Memory B cell (primary cell): ENCODE measurements around the gene PPP1R12B.
"Not testable (repeated sequence)": the region's sequence is repeated elsewhere in the genome, so short reads cannot be mapped to it uniquely, and the experiment has no call there.

Experiments used
- ATAC-seq: fragments of 150-1000 bp; cut with Tn5 transposase; 2 replicates; pipeline ENCODE4 v1.10.0; 2021; ENCODE audit warnings: low read depth, mild to moderate bottlenecking, moderate library complexity
- DNase-seq, 2 donors: peaks; one replicate each; pipeline ENCODE4 v3.0.0; 2022; ENCODE audit warnings: low spot score in 2 of 2
- H3K27ac Mint-ChIP-seq: one replicate; pipeline ENCODE4 v1.8.0; 2022; ENCODE audit warnings: mild to moderate bottlenecking, moderate library complexity, mixed read lengths
- H3K27me3 Mint-ChIP-seq: one replicate; pipeline ENCODE4 v1.8.0; 2022; ENCODE audit warnings: mixed read lengths
- H3K36me3 Mint-ChIP-seq: one replicate; pipeline ENCODE4 v1.8.0; 2022; ENCODE audit warnings: mild to moderate bottlenecking, mixed read lengths
- H3K4me1 Mint-ChIP-seq: one replicate; pipeline ENCODE4 v1.8.0; 2022; ENCODE audit warnings: mixed read lengths
- H3K4me3 Mint-ChIP-seq: one replicate; pipeline ENCODE4 v1.8.0; 2022; ENCODE audit warnings: mild to moderate bottlenecking, moderate library complexity, mixed read lengths
- H3K9me3 Mint-ChIP-seq: one replicate; pipeline ENCODE4 v1.8.0; 2022; ENCODE audit warnings: mixed read lengths

The PPP1R12B gene

DNA sequence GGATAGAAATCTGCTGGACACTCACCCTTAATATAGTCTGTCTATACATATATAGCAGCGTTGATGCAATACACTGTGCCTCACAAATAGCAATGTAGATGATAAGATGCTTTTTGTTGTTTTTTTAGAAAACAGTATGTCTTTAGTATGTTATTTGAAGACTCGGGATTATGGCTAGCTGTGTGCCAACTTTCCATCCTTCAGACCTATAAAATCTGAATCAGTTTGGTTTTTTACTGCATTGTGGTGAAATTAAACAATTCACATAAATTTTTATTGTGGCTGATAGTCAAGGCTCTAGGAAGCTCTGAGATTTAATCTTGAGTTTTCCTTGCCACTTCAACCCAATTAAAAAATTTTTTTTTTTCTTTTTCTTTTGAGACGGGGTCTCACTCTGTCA lies 170.4 kb downstream of the PPP1R12B start:
- not testable (repeated sequence) for H3K27ac Mint-ChIP-seq, H3K9me3 Mint-ChIP-seq, DNase-seq, H3K4me3 Mint-ChIP-seq, H3K27me3 Mint-ChIP-seq, H3K4me1 Mint-ChIP-seq, ATAC-seq
- peaks cover 13% of the 10 kb centered on the region for H3K36me3 Mint-ChIP-seq

GRCh38 chr1:202520129-202520856 lies 171.8 kb downstream of the PPP1R12B start:
- not testable (repeated sequence) for H3K4me3 Mint-ChIP-seq, H3K27me3 Mint-ChIP-seq, H3K4me1 Mint-ChIP-seq, H3K27ac Mint-ChIP-seq, H3K9me3 Mint-ChIP-seq, DNase-seq, ATAC-seq
- peaks cover 13% of the 10 kb centered on the region for H3K36me3 Mint-ChIP-seq

GRCh38 chr1:202520857-202521216 lies 172.3 kb downstream of the PPP1R12B start:
- H3K27me3 Mint-ChIP-seq, H3K27ac Mint-ChIP-seq, H3K9me3 Mint-ChIP-seq, H3K4me1 Mint-ChIP-seq, H3K4me3 Mint-ChIP-seq, ATAC-seq, DNase-seq: not testable (repeated sequence)
- H3K36me3 Mint-ChIP-seq = peaks cover 13% of the 10 kb centered on the region

DNA sequence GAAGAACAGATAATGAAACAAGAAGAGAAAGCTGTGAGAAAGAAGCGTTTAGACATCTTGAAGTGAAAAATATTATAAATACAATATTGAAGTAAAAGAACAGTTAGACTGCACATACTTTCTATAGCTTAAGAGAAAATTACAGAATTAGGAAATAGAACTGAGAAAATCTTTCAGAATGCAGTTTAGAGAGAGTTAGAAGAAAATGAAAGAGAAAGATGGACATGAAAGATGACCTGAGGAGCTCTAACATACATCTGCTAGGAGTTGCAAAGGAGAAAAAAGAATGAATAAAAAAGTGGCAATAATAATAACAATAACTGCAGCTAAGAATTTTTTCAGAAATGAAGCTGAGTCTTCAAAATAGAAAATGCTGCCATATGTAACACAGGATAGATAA lies 173.0 kb downstream of the PPP1R12B start:
- H3K27ac Mint-ChIP-seq, DNase-seq, H3K27me3 Mint-ChIP-seq, H3K4me1 Mint-ChIP-seq, ATAC-seq, H3K9me3 Mint-ChIP-seq, H3K4me3 Mint-ChIP-seq: not testable (repeated sequence)
- peaks cover 15% of the 10 kb centered on the region for H3K36me3 Mint-ChIP-seq

- H3K27ac Mint-ChIP-seq = no peak overlapping the region
Observed at GRCh38 chr1:202521886-202522285, 173.4 kb downstream of the PPP1R12B start.

GRCh38 chr1:202526056-202526455 lies 177.6 kb downstream of the PPP1R12B start:
- not testable (repeated sequence) for ATAC-seq, H3K27me3 Mint-ChIP-seq, H3K27ac Mint-ChIP-seq, H3K4me3 Mint-ChIP-seq, H3K9me3 Mint-ChIP-seq, DNase-seq, H3K4me1 Mint-ChIP-seq
- H3K36me3 Mint-ChIP-seq = peaks cover 12% of the 10 kb centered on the region

More at GRCh38 chr1:202521886-202522285, 173.4 kb downstream of the PPP1R12B start:
- no peak overlapping the region for H3K4me3 Mint-ChIP-seq
- no peaks in the 10 kb centered on the region for H3K4me1 Mint-ChIP-seq
- DNase-seq (no peak), ATAC-seq (no peak)
- no peaks in the 10 kb centered on the region for H3K27me3 Mint-ChIP-seq
- H3K36me3 Mint-ChIP-seq = peaks cover 15% of the 10 kb centered on the region
- H3K9me3 Mint-ChIP-seq = no peaks in the 10 kb centered on the region

DNA sequence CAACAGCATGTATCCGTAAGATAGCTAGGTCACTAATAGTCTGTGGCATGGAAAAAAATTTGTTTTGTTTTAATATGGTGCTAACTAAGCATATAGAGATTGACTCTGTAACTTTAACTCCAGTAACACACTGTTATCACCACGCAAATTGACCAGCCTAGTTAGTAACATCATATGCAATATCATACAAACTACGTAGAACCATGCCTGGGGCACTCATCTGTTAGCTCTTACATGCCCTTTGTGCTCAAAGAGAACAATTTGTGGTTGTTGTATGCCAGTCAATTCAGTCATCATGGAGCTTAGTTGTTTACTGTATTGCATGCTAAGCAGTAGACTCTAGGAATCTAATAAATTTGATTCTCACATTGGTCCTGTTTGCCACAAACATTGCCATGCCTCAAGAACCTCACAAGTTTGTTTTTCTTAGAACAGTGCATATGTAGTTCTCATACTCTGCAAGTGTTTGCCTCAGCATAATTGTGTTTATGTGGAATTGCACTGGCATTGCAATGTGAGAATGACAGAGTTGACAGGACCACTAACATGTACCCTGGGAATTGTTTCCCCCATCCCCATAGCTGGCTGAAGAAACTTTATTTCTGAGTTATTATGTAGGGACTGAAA lies 179.7 kb downstream of the PPP1R12B start:
- DNase-seq, H3K9me3 Mint-ChIP-seq, ATAC-seq, H3K4me1 Mint-ChIP-seq, H3K4me3 Mint-ChIP-seq, H3K27ac Mint-ChIP-seq, H3K36me3 Mint-ChIP-seq, H3K27me3 Mint-ChIP-seq: not testable (repeated sequence)

GRCh38 chr1:202530686-202531085 lies 182.2 kb downstream of the PPP1R12B start:
- not testable (repeated sequence) for DNase-seq, ATAC-seq, H3K4me1 Mint-ChIP-seq, H3K36me3 Mint-ChIP-seq, H3K9me3 Mint-ChIP-seq, H3K27ac Mint-ChIP-seq, H3K27me3 Mint-ChIP-seq, H3K4me3 Mint-ChIP-seq

DNA sequence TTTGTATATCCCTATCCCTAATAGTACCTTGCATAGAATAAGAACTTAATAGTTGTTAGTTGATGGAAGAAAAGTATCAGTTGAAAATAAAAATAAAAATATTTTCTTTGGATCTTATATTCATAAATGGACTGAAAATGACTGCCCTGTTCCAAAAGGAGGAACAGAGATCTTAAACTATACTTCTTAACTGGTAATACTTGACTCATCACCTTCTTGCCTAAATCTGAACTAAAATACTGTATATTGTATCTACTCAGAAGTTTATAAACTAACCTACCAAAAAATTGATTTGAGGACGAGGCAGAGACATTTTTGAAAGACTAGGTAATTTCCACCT lies 182.9 kb downstream of the PPP1R12B start:
- peaks cover 5% of the 10 kb centered on the region for H3K36me3 Mint-ChIP-seq
- ATAC-seq = no peak
- H3K27ac Mint-ChIP-seq = no peak overlapping the region

GRCh38 chr1:202531812-202532616 lies 183.5 kb downstream of the PPP1R12B start:
- H3K27me3 Mint-ChIP-seq, H3K27ac Mint-ChIP-seq, ATAC-seq, H3K4me3 Mint-ChIP-seq, H3K4me1 Mint-ChIP-seq, H3K36me3 Mint-ChIP-seq, DNase-seq, H3K9me3 Mint-ChIP-seq: not testable (repeated sequence)

More for the DNA sequence above, 182.9 kb downstream of the PPP1R12B start:
- H3K4me1 Mint-ChIP-seq = peaks cover 5% of the 10 kb centered on the region
- H3K9me3 Mint-ChIP-seq = no peaks in the 10 kb centered on the region
- no peak for DNase-seq
- H3K4me3 Mint-ChIP-seq = no peak overlapping the region
- H3K27me3 Mint-ChIP-seq = no peaks in the 10 kb centered on the region

GRCh38 chr1:202539166-202539574 lies 190.7 kb downstream of the PPP1R12B start:
- not testable (repeated sequence) for DNase-seq, H3K27ac Mint-ChIP-seq

DNA sequence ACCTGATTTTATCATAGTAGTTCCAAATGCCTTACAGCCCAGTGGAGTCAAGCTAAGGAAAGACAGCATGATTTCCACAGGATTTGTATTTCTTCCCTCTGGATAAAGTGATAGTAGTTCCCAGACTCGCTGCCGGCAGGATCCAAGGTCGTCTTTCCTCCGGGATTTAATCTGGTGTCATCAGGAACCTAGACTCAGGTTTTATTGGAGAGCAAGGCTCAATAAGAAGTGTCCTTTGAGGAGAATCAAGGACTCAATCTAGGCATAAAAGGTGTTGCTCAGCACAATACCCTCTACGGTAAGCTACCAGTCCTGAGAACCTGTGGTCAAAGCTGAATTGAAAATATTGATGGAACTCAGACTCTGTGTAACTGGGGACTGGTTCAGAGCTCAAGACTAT lies 191.1 kb downstream of the PPP1R12B start:
- not testable (repeated sequence) for H3K27ac Mint-ChIP-seq, H3K4me3 Mint-ChIP-seq, H3K9me3 Mint-ChIP-seq, DNase-seq, ATAC-seq, H3K36me3 Mint-ChIP-seq, H3K27me3 Mint-ChIP-seq
- H3K4me1 Mint-ChIP-seq = peaks cover 16% of the 10 kb centered on the region

More at GRCh38 chr1:202539166-202539574, 190.7 kb downstream of the PPP1R12B start:
- H3K36me3 Mint-ChIP-seq, H3K4me3 Mint-ChIP-seq, H3K27me3 Mint-ChIP-seq, ATAC-seq, H3K9me3 Mint-ChIP-seq: not testable (repeated sequence)
- H3K4me1 Mint-ChIP-seq = peaks cover 16% of the 10 kb centered on the region

DNA sequence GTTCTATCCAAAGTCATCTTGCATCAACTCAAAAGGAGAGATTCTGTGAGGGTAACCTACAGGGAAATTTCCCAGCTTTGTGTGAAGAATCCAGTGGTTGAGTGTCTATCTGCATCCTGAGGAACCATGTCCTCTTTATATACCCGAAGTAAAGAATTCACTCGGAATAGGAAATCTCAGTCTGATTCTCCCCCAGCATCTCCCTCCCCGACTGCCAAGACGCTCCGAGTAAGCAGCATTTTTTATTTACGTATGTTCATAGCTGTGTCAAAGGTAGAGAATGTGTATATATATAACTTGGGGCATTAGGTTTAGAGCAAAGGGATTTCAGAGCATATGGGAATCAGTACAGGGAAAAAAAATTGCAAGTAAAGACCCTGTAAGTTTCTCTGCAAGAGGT lies 191.5 kb downstream of the PPP1R12B start:
- no peak for DNase-seq
- ATAC-seq = no peak
- H3K4me3 Mint-ChIP-seq = no peak overlapping the region
- no peaks in the 10 kb centered on the region for H3K9me3 Mint-ChIP-seq
- no peaks in the 10 kb centered on the region for H3K27me3 Mint-ChIP-seq
- peaks cover 16% of the 10 kb centered on the region for H3K4me1 Mint-ChIP-seq
- H3K36me3 Mint-ChIP-seq = peaks cover 2% of the 10 kb centered on the region
- no peak overlapping the region for H3K27ac Mint-ChIP-seq

DNA sequence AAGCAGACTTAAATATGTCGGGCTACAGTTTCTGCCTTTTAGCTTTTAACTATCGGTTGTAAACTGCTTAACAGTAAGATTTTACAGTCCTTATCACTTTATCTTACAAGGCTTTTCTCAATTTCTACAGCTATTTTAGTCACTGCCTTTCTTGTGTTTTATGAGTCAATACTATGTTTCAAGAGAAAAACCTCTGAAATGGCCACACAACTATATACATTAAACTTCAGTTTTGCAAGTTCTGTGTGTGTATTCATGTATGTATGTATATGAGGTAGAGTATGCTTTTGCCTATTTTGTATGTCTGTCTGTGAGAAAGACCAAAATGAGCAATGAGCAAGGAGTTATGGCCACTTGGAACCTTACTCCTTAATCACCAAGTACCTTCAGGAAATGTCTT lies 191.9 kb downstream of the PPP1R12B start:
- ATAC-seq = no peak
- H3K27ac Mint-ChIP-seq = no peak overlapping the region
- no peaks in the 10 kb centered on the region for H3K27me3 Mint-ChIP-seq
- H3K4me1 Mint-ChIP-seq = peaks cover 16% of the 10 kb centered on the region
- no peak for DNase-seq
- H3K9me3 Mint-ChIP-seq = no peaks in the 10 kb centered on the region
- no peak overlapping the region for H3K4me3 Mint-ChIP-seq
- peaks cover 2% of the 10 kb centered on the region for H3K36me3 Mint-ChIP-seq
